Caco-2 (cell line): ENCODE results near the gene EMILIN2. TPM values are rescaled to one million over a fixed set of nuclear protein-coding genes. Genes with fewer than 3 reads are reported as not detected.
A peak's percentile ranks its signal among the peaks of the same experiment; 100 is the strongest.

Source experiments
- BruUV-seq: library from RNA; stranded (reverse); fragments of 400-500 nt; replicated peaks from 2 replicates; lab custom pipeline; 2021; lab: Mats Ljungman, UMichigan
- CTCF ChIA-PET: fragments of 300-600 bp; sonication (Branson Sonifier 250); formaldehyde crosslinking; loops from one replicate; lab custom pipeline; 2022; ENCODE audit warnings: antibody characterized with exemption; lab: Charles Lee
- POLR2A ChIA-PET: fragments of 300-600 bp; sonication (Branson Sonifier 250); formaldehyde crosslinking; loops from one replicate; lab custom pipeline; 2022; ENCODE audit warnings: antibody characterized with exemption; lab: Charles Lee
- DNase-seq, 2 experiments: peaks; one replicate each; pipeline versions ENCODE4 v3.0.0 to v3.0.0-alpha.2; 2020 to 2022
- H3K27me3 ChIP-seq: replicated peaks from 2 replicates; pipeline ENCODE4 v1.6.0; 2011; ENCODE audit warnings: low read length; ENCODE audit not compliant: control insufficient read depth, insufficient read depth
- H3K36me3 ChIP-seq: 2 replicates; pipeline ENCODE4 v1.5.1; 2011; ENCODE audit warnings: low read length; ENCODE audit not compliant: control insufficient read depth, insufficient read depth
- H3K4me1 ChIP-seq: fragments of 250-450 bp; sonication (Bioruptor Pico); 2 replicates; pipeline ENCODE4 v1.5.1; 2020; ENCODE audit warnings: mild to moderate bottlenecking
- H3K4me3 ChIP-seq: 2 replicates; pipeline ENCODE4 v1.5.1; 2011; ENCODE audit warnings: low read depth, mild to moderate bottlenecking, control low read depth, low read length
- H3K9me3 ChIP-seq: fragments of 250-450 bp; sonication (Bioruptor Pico); 2 replicates; pipeline ENCODE4 v1.5.1; 2020; ENCODE audit warnings: mild to moderate bottlenecking, moderate library complexity
- H3K27ac Mint-ChIP-seq: one replicate; pipeline ENCODE4 v1.8.0; 2022; ENCODE audit warnings: mixed read lengths; ENCODE audit not compliant: unreplicated experiment
- H3K27me3 Mint-ChIP-seq: one replicate; pipeline ENCODE4 v1.8.0; 2022; ENCODE audit warnings: mixed read lengths; ENCODE audit not compliant: insufficient read depth, unreplicated experiment
- H3K36me3 Mint-ChIP-seq: one replicate; pipeline ENCODE4 v1.8.0; 2022; ENCODE audit warnings: mild to moderate bottlenecking, mixed read lengths; ENCODE audit not compliant: insufficient read depth, unreplicated experiment
- H3K4me1 Mint-ChIP-seq: one replicate; pipeline ENCODE4 v1.8.0; 2022; ENCODE audit warnings: low read depth, mixed read lengths; ENCODE audit not compliant: unreplicated experiment
- H3K4me3 Mint-ChIP-seq: one replicate; pipeline ENCODE4 v1.8.0; 2022; ENCODE audit warnings: mild to moderate bottlenecking, moderate library complexity, mixed read lengths; ENCODE audit not compliant: unreplicated experiment
- H3K9me3 Mint-ChIP-seq: one replicate; pipeline ENCODE4 v1.8.0; 2022; ENCODE audit warnings: mixed read lengths; ENCODE audit not compliant: unreplicated experiment
- intact Hi-C: fragments of 100-400 bp; cut with micrococcal nuclease; formaldehyde crosslinking; loops from one replicate; pipeline ENCODE4 v1.10.0; 2022; ENCODE audit not compliant: unreplicated experiment
- total RNA-seq: library from RNA; stranded (reverse); gene quantifications from 2 replicates; pipeline ENCODE4 v1.2.3, GENCODE V29; 2022
- TF ChIP-seq, protein P1 (sequence below), 2 experiments: fragments of 200-600 bp in 1 of 2; IDR thresholded peaks; 1 replicate in 1 of 2; 2 replicates in 1 of 2; pipeline versions ENCODE4 v1.5.1 to v1.8.0; 2011 to 2022; ENCODE audit warnings: antibody characterized with exemption in 1 of 2, control low read depth in 1 of 2, inconsistent platforms in 1 of 2, low read depth in 1 of 2, low read length in 1 of 2, mild to moderate bottlenecking in 1 of 2, moderate library complexity in 1 of 2; ENCODE audit not compliant: insufficient read depth in 1 of 2, severe bottlenecking in 1 of 2, unreplicated experiment in 1 of 2

EMILIN2 gene
- total RNA-seq, 1 experiment from 2014 or later: 53.4 TPM

DNA sequence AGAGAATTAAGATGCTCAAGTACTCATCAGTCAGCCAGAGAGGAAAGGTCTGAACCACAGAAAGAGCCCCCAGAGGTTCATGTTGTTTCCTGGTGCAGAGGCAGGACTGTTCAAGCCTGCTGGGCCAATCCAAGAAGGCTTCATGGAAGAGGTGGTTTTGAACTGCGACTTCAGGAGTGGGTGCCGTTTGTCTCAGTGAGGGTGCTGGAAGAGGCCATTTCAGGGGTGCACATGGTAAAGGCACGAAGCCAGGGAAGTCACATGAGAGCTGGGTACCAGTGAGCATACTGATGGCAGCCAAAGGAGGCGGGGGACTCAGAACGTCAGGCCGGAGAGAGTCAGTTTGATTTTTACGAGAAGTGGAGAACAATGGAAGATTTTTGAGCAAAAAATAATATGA is 55.5 kb downstream of the EMILIN2 start:
- no peak for DNase-seq
- Mint-ChIP-seq H3K36me3 (no peaks in the 10 kb centered on the region), H3K4me1 (no peaks in the 10 kb centered on the region), H3K27ac (no peak overlapping the region), H3K27me3 (no peaks in the 10 kb centered on the region), H3K4me3 (no peak overlapping the region), H3K9me3 (no peaks in the 10 kb centered on the region)
- no peaks in the 10 kb centered on the region for H3K27me3 ChIP-seq
- no TSS peak for BruUV-seq
- no peaks in the 10 kb centered on the region for H3K9me3 ChIP-seq
- TF ChIP-seq, protein P1, sequence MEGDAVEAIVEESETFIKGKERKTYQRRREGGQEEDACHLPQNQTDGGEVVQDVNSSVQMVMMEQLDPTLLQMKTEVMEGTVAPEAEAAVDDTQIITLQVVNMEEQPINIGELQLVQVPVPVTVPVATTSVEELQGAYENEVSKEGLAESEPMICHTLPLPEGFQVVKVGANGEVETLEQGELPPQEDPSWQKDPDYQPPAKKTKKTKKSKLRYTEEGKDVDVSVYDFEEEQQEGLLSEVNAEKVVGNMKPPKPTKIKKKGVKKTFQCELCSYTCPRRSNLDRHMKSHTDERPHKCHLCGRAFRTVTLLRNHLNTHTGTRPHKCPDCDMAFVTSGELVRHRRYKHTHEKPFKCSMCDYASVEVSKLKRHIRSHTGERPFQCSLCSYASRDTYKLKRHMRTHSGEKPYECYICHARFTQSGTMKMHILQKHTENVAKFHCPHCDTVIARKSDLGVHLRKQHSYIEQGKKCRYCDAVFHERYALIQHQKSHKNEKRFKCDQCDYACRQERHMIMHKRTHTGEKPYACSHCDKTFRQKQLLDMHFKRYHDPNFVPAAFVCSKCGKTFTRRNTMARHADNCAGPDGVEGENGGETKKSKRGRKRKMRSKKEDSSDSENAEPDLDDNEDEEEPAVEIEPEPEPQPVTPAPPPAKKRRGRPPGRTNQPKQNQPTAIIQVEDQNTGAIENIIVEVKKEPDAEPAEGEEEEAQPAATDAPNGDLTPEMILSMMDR (IDR thresholded peaks at IDR 0.05; ENCODE audit: insufficient read depth in 1 of 2, low read depth in 1 of 2, low read length in 1 of 2, severe bottlenecking in 1 of 2, unreplicated experiment in 1 of 2): no peak
- H3K36me3 ChIP-seq: no peaks in the 10 kb centered on the region
- intact Hi-C loops: no loop called here
- ChIA-PET POLR2A (no interaction called here), CTCF (no interaction called here)
- no peak overlapping the region for H3K4me3 ChIP-seq
- H3K4me1 ChIP-seq: peaks cover 2% of the 10 kb centered on the region; the same call in 1 of the 2 replicates

DNA sequence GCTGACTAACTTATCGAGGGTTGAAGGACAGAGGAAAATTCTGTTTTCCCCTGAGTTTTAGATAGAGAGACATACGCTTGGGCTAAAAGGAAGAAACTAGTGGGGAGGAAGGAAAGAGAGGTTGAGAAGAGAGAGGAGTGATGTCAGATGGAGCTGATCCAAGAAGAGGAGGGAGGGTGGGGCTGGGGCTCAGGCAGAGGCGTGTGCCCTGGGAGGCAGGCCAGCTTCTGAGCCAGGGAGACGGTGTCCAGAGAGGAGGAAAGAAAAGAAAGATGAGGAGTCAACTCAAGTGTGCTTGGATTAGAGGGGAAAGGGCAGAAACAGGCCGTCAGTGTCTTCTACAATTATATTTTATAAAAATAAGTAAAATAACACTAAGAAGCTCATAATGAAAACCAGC is 56.2 kb downstream of the EMILIN2 start:
- TF ChIP-seq, protein P1 (IDR thresholded peaks at IDR 0.05; ENCODE audit: insufficient read depth in 1 of 2, low read depth in 1 of 2, low read length in 1 of 2, severe bottlenecking in 1 of 2, unreplicated experiment in 1 of 2): no peak
- no TSS peak for BruUV-seq
- ChIA-PET CTCF (interaction anchor here (1.4 kb wide), 1 partner anchor 9 kb away, joined by 3 read pairs; no protein-coding TSS in a partner anchor), POLR2A (no interaction called here)
- Mint-ChIP-seq H3K36me3 (no peaks in the 10 kb centered on the region), H3K4me1 (peaks cover 2% of the 10 kb centered on the region), H3K27ac (no peak overlapping the region), H3K4me3 (no peak overlapping the region), H3K27me3 (no peaks in the 10 kb centered on the region), H3K9me3 (no peaks in the 10 kb centered on the region)
- Histone ChIP-seq H3K4me3 (no peak overlapping the region), H3K9me3 (no peaks in the 10 kb centered on the region), H3K27me3 (no peaks in the 10 kb centered on the region), H3K4me1 (peaks cover 7% of the 10 kb centered on the region; the same call in 1 of the 2 replicates), H3K36me3 (no peaks in the 10 kb centered on the region)
- intact Hi-C loops: no loop called here
- no peak for DNase-seq

DNA sequence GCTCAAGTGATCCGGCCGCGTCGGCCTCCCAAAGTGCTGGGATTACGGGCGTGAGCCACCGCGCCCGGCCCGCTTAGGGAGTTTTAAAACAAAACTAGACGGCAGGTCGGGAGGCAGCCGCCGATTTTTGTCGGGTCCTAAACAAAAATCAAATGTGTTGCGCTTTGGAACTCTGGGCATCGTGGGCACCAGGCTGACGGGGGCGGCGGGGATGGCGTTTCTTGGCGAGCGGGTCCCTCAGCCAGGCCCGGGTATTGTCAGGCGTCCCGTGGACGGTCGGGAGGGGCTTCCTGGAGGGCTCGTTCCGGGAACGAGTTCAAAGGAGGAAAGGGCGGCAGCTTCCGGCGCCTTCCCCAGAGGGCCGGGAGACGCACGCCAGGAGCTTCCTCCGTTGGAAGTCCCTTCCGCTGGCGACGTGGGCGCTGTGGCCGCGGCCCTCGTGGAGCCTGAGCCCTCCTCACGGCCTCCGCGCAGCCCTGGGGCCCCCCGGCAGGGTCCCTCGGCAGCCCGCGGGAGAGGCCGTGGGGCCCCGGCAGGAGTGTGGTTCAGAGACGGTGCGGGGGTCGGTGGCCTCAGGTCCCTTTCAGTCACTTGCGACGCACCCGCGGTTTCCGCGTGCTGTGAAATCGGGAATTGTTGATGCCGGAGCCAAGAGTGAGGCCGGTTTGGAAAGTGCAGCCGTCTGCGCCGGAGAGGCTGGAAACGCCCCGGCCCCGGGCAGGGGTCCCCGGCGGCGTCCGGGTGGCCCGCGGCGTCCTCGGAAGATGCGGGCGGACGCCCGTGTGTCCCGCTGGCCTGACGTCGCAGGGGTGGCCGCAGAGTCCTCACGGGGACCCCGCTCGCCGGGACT is 59.3 kb downstream of the EMILIN2 start:
- Mint-ChIP-seq H3K36me3 (peaks cover 28% of the 10 kb centered on the region), H3K27ac (peak overlapping the region; percentile 71), H3K4me3 (peak overlapping the region; percentile 81), H3K27me3 (no peaks in the 10 kb centered on the region), H3K4me1 (peaks cover 8% of the 10 kb centered on the region), H3K9me3 (no peaks in the 10 kb centered on the region)
- Histone ChIP-seq H3K4me1 (peaks cover 7% of the 10 kb centered on the region; the same call in 1 of the 2 replicates), H3K27me3 (no peaks in the 10 kb centered on the region), H3K4me3 (peak overlapping the region; percentile 84), H3K9me3 (no peaks in the 10 kb centered on the region), H3K36me3 (peaks cover 2% of the 10 kb centered on the region; the same call in 1 of the 2 replicates)
- ChIA-PET POLR2A (interaction anchor here (0.5 to 0.6 kb wide), 2 partner anchors 52 to 144 kb away, joined by 4 to 12 read pairs; no protein-coding TSS in a partner anchor), CTCF (no interaction called here)
- TF ChIP-seq, protein P1 (IDR thresholded peaks at IDR 0.05; ENCODE audit: insufficient read depth in 1 of 2, low read depth in 1 of 2, low read length in 1 of 2, severe bottlenecking in 1 of 2, unreplicated experiment in 1 of 2): no peak
- intact Hi-C loops: loop anchor here (2.0 kb wide), 3 partner anchors 51 to 139 kb away; partner anchors contain the start of gene EMILIN2
- TSS peak; percentile 34 for BruUV-seq
- DNase-seq: peak; percentile 69 to 71
